ENCODE results near the gene FBXL16. TPM values are rescaled to one million over a fixed set of nuclear protein-coding genes. Genes with fewer than 3 reads are reported as not detected.

FBXL16 gene
- total and polyA plus RNA-seq, 4 donors = under 0.01 to 0.14 TPM; not detected in 2

GRCh38 chr16:675884-676564, 29.6 kb downstream of the FBXL16 start:
- no peaks in the 10 kb centered on the region for H3K9me3 ChIP-seq (ENCODE audit: control insufficient read depth in 4 of 4, low read length in 3 of 4)
- H3K27ac ChIP-seq (ENCODE audit: low read depth in 1 of 2, low read length in 2 of 2) = no peak overlapping the region
- H3K27me3 ChIP-seq (ENCODE audit: control insufficient read depth in 4 of 4, insufficient read depth in 4 of 4, low read length in 3 of 4) = no peaks in the 10 kb centered on the region
- 44% methylated on average over 25 of the region's 25 CpGs for WGBS
- peak overlapping the region in 1 of 3 donors; percentile 47 for H3K4me3 ChIP-seq (ENCODE audit: low read depth in 1 of 3, low read length in 3 of 3)
- peaks cover 7 to 32% (median 18%) of the 10 kb centered on the region in 4 donors for H3K4me1 ChIP-seq (ENCODE audit: control insufficient read depth in 4 of 4, insufficient read depth in 4 of 4, low read length in 3 of 4)
- no peak overlapping the region for H3K9ac ChIP-seq (ENCODE audit: low read depth in 1 of 2, low read length in 2 of 2)
- peaks cover 5 to 26% (median 16%) of the 10 kb centered on the region in 4 donors for H3K36me3 ChIP-seq (ENCODE audit: control insufficient read depth in 4 of 4, insufficient read depth in 3 of 4, low read depth in 1 of 4, low read length in 3 of 4)
- no peak for DNase-seq (ENCODE audit: low spot score)
- TF ChIP-seq NR2F2 (IDR thresholded peaks at IDR 0.05) (no peak), SP1 (IDR thresholded peaks at IDR 0.05) (no peak), JUND (IDR thresholded peaks at IDR 0.05) (no peak)

- no peak within 1 kb of the TSS for H3K9ac ChIP-seq (ENCODE audit: low read depth in 1 of 2, low read length in 2 of 2)
- peaks cover 5 to 34% (median 19%) of the 10 kb centered on the region in 4 donors for H3K36me3 ChIP-seq (ENCODE audit: control insufficient read depth in 4 of 4, insufficient read depth in 3 of 4, low read depth in 1 of 4, low read length in 3 of 4)
- no peak for TF ChIP-seq CTCF (IDR thresholded peaks at IDR 0.05; ENCODE audit: low read depth, low read length, missing input control)
- H3K4me3 ChIP-seq (ENCODE audit: low read depth in 1 of 3, low read length in 3 of 3) = peak within 1 kb of the TSS in 1 of 3 donors; percentile 47
- H3K27ac ChIP-seq (ENCODE audit: low read depth in 1 of 2, low read length in 2 of 2) = no peak within 1 kb of the TSS
- no peak for DNase-seq (ENCODE audit: low spot score)
- 9% methylated on average over 73 of the region's 73 CpGs for WGBS
- no peaks in the 10 kb centered on the region for H3K27me3 ChIP-seq (ENCODE audit: control insufficient read depth in 4 of 4, insufficient read depth in 4 of 4, low read length in 3 of 4)
- no peaks in the 10 kb centered on the region for H3K9me3 ChIP-seq (ENCODE audit: control insufficient read depth in 4 of 4, low read length in 3 of 4)
- peaks cover 6 to 28% (median 15%) of the 10 kb centered on the region in 4 donors for H3K4me1 ChIP-seq (ENCODE audit: control insufficient read depth in 4 of 4, insufficient read depth in 4 of 4, low read length in 3 of 4)
These were observed 30.4 kb downstream of the FBXL16 start, which contains the start of gene RHBDL1 for GRCh38 chr16:674968-675883. Gene RHBDL1, plus strand, starts transcription at chr16:675671. Its CDS starts 120 bp downstream, at chr16:675791.

GRCh38 chr16:674214-674881, 31.3 kb downstream of the FBXL16 start:
- Histone ChIP-seq H3K36me3 (ENCODE audit: control insufficient read depth in 4 of 4, insufficient read depth in 3 of 4, low read depth in 1 of 4, low read length in 3 of 4) (peaks cover 5 to 37% (median 19%) of the 10 kb centered on the region in 4 donors), H3K27me3 (ENCODE audit: control insufficient read depth in 4 of 4, insufficient read depth in 4 of 4, low read length in 3 of 4) (no peaks in the 10 kb centered on the region), H3K4me1 (ENCODE audit: control insufficient read depth in 4 of 4, insufficient read depth in 4 of 4, low read length in 3 of 4) (peaks cover 5 to 27% (median 14%) of the 10 kb centered on the region in 4 donors), H3K27ac (ENCODE audit: low read depth in 1 of 2, low read length in 2 of 2) (no peak overlapping the region), H3K4me3 (ENCODE audit: low read depth in 1 of 3, low read length in 3 of 3) (no peak overlapping the region), H3K9me3 (ENCODE audit: control insufficient read depth in 4 of 4, low read length in 3 of 4) (no peaks in the 10 kb centered on the region), H3K9ac (ENCODE audit: low read depth in 1 of 2, low read length in 2 of 2) (no peak overlapping the region)
- TF ChIP-seq REST (IDR thresholded peaks at IDR 0.05) (no peak), ATF3 (IDR thresholded peaks at IDR 0.05) (no peak), HNF4A (conservative IDR thresholded peaks at IDR 0.05) (no peak), GABPA (IDR thresholded peaks at IDR 0.05 in 1 of 2, conservative IDR thresholded peaks at IDR 0.05 in 1 of 2) (no peak), MAX (IDR thresholded peaks at IDR 0.05) (no peak), YY1 (IDR thresholded peaks at IDR 0.05) (no peak), FOXA2 (IDR thresholded peaks at IDR 0.05) (no peak), EGR1 (IDR thresholded peaks at IDR 0.05; ENCODE audit: low read depth in 2 of 2) (no peak), HNF4G (IDR thresholded peaks at IDR 0.05) (no peak), RAD21 (IDR thresholded peaks at IDR 0.05) (no peak), SP1 (IDR thresholded peaks at IDR 0.05) (no peak)
- WGBS = 85% methylated on average over 22 of the region's 22 CpGs
- DNase-seq (ENCODE audit: low spot score) = no peak

Measured in liver (tissue), 9 donors.